HK-2 (cell line): ENCODE measurements around the gene SLC35C1.

Experiments used
- DNase-seq: peaks from one replicate; pipeline ENCODE4 v3.0.0-alpha.2; 2018; ENCODE audit not compliant: unreplicated experiment

Gene SLC35C1

DNA sequence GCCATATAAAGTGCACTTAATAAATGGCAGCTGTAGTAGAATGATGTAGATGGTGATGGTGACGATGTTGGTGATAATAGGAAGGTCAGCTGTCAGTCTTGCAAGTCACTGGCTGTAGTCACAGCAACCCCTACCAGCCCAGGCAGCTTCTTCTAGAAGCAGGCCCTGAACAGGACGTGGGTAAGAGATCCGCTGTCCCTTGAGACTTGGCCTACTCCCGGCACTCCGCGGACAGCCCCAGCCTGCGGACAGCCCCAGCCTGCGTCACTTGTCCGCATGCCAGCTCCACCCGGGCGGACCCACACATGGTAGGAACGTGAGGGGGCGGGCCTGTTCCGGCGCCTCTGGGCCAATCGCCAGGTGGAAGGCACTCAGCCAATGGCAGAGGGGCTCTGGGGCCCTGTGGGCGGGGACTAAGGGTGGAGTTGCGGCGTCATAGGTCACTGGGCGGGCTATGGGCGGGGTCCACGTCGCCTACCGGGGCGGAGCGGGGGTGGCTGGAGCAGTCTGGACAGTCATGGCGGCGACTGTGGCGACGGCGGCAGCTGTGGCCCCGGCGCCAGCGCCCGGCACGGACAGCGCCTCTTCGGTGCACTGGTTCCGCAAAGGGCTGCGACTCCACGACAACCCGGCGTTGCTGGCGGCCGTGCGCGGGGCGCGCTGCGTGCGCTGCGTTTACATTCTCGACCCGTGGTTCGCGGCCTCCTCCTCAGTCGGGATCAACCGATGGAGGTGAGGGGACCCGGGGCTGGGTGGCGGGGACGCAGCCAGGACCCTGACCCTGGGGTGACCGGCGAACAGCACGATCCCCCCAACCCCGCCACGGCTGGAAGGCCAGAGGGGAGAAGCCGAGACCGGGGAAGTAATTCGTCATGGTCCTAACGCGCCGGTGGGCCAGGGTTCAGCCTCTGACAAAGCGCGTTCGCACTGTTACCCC, 42.3 kb downstream of the SLC35C1 start, which contains the start of gene CRY2:
Gene CRY2 (plus strand): TSS at position 502 of the 937 bp plus-strand sequence. CDS start 16 bp downstream, at position 518.
- peak; percentile 98 for DNase-seq

- DNase-seq: peak; percentile 39
Observed at GRCh38 chr11:45847911-45848316, 43.0 kb downstream of the SLC35C1 start.

DNA sequence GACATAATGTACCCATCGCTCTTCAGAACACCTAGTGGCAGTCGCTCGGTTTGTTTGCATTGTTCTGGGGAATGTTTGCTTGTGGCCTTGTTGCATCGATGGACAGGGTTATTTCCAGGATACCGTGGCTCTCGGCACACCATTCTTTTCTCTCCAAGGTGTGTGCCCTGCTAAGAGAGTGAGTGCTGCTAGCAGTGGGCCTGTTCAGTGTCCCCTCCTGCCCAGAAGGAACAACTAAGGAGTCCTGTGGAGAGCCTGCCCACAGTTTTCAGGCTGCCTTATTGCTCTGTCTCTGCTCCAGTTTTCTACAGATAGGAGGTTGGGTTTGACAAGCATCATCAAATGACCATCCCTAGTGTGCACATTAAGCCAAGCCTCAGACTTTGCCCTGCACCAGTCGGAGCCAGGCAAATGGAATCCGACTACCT, 43.7 kb downstream of the SLC35C1 start:
- DNase-seq: no peak

DNA sequence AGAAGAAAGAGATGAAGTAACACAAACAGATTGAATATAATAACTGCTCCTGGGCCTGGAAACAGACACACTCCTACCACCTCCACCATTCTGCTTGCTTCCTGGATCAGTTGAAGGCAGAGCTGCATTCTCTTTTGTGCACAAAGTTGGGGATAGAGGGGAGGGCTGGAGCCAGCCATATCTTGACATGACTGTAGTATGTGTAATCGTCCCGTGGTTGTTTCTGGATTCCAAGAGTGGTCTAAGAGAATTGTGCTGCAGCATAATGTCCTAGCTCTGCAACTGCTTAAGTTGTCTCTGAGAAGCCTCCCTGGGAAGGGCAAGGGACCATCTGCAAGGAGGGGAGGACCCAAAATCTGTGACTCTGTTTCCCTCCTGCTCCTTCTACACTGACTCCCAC, 45.5 kb downstream of the SLC35C1 start:
- DNase-seq: no peak

DNA sequence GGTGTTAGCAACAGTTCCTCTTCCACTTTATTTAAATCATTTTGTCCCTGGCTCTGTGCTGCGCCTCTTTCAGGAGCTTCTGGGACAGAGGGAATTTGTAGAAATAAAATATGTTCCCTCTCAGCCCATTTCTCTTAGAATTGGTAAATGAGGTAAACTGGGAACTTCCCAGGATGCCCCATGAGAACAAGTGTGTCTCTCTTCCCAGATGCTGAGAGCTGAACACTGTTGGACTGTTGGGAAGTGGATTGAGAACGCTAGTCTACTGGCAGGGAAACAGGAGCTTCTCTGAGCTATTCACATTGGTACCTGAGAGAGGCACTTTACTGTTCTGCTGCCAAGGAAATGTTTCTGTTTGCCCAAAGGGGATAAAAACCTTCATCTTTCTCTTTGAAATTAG, 46.3 kb downstream of the SLC35C1 start:
- DNase-seq: no peak

DNA sequence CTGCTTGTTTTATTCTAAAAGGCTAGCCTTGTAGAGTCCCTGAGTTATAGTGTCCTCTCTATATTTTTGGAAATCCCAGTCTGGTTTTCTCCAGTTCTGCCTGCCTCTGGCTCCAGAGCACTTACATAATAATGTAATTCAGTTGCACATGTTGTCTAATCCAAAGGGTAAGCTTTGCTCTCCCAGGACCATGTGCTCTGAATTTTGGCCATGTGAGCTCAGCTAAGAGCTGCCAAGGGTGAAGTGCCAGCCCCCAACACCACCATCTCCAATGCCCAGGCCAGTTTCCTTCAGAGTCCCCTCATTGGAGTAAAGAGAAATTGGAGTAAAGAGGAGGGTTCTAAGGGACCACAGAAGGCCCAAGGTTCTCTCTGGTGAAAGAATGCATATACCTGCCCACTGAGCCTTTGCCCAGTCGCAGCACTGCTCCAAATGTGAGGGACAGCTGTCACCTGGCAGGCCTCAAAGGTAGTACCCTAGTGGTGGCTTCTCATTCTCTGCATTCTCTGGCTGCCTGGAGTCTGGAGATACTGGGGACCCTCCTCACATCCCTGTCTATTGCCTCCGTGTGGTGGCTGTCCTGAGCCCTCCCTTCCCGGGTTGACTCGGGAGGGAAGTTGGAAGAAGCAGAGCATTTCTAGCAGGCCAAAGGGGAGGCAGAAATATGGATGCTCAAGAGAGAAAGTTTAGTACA, 47.2 kb downstream of the SLC35C1 start:
- DNase-seq: no peak

DNA sequence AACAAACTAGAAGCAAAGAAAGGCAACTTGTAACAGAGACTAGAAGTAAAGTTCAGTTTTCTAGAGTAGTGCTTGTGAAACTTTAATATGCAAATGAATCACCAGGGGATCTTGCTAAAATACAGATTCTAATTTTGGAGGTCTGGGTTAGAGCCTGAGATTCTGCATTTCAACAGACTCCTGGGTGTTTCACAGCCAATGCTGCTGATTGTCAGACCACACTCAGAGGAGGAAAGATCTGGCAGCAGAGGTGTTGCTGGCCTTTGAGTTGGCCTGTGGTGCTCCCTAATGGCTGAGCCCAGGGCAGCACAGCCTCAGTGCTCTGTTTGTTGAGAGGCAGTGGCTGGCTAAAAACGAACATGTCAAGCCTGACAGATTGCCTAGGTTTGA, 47.8 kb downstream of the SLC35C1 start:
- no peak for DNase-seq

- DNase-seq: no peak
Observed at GRCh38 chr11:45853332-45854219, 48.6 kb downstream of the SLC35C1 start.

- DNase-seq: no peak
Observed at GRCh38 chr11:45855308-45855707, 50.4 kb downstream of the SLC35C1 start.

DNA sequence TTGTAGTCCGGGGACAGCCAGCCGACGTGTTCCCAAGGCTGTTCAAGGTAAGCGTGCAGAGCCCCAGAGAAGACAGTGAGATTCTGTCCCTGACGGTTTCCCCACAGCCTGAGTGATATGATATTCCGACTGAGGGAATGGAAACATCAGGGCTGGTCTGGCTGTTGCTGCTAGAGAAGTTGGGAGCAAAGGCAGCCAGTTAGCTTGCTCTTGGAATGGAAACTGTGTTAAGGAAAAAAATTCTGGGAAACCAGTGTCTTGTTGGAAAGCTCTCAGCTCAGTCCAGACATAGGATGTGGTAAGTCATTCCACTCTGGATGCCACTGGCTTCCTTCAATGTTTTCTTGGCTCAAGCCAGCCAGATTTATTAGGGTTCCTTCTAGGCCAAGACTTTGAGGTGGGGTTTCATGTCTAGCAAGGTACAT, 51.1 kb downstream of the SLC35C1 start:
- DNase-seq: no peak

DNA sequence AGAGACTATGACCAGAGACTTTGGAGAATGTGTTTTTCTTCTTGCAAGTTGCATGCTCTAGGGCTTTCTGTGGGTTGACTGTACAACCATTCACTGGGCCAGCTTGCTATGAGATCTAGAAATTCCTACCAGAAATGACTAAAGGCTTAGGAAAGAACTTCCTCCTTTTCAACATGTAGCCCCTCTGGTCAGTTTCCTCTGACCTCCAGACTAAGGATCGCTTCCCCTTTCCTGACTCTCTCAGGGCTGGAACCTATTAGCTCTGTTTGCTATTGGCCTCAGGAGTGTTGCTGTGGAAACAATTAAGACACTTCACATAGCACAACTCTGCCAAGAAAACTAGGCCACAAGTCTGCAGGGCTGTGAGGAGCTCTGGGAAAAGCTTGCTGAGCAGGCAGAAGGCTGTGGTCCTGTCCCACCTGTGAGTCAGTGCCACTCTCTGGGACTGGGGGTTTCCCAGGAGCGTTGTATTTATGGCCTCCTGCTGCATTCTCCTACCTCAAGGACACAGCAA, 53.1 kb downstream of the SLC35C1 start:
- DNase-seq: peak; percentile 67

DNA sequence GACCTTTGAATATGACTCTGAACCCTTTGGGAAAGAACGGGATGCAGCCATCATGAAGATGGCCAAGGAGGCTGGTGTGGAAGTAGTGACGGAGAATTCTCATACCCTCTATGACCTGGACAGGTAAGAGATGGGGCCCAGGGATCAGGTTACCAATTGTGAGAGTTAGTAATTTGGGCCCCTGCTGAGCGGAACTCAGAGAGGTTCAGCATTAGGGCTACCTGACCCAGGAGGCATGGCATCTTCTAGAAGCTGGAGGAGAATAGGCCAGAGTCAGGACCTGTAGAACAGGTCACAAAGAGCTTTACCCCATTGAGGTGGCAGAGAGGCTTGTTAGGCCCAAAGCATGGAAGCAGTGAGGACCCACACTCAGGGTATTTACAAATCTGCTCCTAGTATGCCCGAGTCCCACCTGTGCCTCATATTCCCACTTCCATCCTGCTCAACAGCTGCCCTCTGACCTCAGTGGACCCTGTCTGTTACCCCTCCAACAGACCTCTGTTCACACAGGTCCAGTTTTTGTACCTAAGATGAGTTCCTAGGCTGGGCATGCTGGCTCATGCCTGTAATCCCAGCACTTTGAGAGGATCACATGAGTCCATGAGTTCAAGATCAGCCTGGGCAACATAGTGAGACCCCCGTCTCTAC, 53.9 kb downstream of the SLC35C1 start:
- DNase-seq: no peak

DNA sequence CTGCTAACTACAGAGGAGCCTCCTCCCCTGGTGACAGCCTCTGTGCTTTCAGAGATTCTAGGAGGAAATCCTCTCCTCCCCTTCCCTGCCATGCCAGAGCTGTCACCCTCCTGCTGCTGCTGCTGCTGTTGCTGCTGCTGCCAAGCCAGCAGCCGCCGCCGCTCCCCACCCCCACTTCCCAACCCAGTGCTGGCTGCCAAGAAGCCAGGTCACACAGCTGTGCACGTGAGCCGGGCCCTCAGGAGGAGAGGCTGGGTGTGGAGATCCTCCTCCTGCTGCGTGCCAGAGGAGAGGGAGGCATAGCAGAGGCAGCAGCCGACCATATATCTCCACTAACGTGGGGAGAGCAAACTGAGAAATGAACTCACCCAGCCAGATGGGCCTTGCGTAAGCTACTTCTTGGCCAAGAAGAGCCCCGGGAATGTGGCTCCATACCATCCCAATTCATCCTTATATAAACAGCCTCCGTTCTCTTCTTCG, 54.8 kb downstream of the SLC35C1 start:
- DNase-seq: peak; percentile 59

GRCh38 chr11:45860348-45860747, 55.4 kb downstream of the SLC35C1 start:
- no peak for DNase-seq

DNA sequence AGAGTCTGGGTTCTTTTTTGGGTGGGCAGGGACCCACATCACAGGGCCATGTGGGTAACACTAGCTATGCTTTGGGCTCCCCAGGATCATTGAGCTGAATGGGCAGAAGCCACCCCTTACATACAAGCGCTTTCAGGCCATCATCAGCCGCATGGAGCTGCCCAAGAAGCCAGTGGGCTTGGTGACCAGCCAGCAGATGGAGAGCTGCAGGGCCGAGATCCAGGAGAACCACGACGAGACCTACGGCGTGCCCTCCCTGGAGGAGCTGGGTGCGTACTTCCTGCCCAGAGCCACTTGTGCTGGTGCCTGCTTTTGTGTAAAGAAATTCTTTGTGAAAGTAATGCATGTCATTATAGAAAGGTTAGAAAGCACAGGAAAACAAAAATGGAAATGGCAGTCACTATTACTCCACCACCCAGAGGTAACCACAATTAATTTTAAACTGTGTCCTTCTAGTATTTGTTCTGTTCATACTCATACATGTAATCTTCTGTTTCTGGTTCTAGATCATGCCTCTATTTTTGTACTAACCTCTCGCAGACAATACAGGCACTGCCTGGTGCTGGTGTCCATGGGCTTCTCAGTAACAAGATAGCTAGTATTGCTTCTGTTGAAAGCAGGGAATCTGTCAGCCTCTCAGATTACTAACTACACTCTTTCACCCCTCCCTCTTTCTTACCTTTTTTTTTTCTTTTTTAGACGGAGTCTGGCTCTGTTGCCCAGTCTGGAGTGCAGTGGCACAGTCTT, 56.0 kb downstream of the SLC35C1 start:
- DNase-seq: no peak
